A673 (cell line): ENCODE results near the gene ACAT2.

Source experiments
- EZH2 ChIP-seq: fragments of 200-600 bp; sonication (generic); IDR thresholded peaks from 2 replicates; pipeline ENCODE4 v1.6.1; 2017; ENCODE audit warnings: borderline replicate concordance, low read depth, mild to moderate bottlenecking, mixed read lengths, antibody characterized with exemption, low read length; ENCODE audit not compliant: poor library complexity, severe bottlenecking
- TF ChIP-seq, protein P1 (sequence below): fragments of 300-800, 200-600 bp; sonication (generic); conservative IDR thresholded peaks from 2 replicates; pipeline ENCODE4 v1.5.1; 2017; ENCODE audit warnings: low read depth, mild to moderate bottlenecking, antibody characterized with exemption, low read length, moderate library complexity, mixed read lengths

DNA sequence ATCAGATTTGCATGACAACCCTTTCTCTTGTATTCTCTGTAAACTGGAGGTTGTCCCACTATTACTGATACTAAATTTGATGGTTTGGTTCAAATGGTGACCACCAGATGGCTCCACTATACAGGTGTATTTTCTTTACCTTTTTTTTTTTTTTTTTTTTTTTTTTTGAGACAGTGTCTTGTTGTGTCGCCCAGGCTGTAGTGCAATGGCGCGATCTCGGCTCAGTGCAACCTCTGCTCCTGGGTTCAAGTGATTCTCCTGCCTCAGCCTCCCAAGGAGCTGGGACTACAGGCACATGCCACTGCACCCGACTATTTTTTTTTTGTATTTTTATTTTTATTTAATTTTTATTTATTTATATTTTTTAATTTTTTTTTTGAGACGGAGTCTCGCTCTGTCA is 41.1 kb upstream of the ACAT2 start:
- TF ChIP-seq, protein P1, sequence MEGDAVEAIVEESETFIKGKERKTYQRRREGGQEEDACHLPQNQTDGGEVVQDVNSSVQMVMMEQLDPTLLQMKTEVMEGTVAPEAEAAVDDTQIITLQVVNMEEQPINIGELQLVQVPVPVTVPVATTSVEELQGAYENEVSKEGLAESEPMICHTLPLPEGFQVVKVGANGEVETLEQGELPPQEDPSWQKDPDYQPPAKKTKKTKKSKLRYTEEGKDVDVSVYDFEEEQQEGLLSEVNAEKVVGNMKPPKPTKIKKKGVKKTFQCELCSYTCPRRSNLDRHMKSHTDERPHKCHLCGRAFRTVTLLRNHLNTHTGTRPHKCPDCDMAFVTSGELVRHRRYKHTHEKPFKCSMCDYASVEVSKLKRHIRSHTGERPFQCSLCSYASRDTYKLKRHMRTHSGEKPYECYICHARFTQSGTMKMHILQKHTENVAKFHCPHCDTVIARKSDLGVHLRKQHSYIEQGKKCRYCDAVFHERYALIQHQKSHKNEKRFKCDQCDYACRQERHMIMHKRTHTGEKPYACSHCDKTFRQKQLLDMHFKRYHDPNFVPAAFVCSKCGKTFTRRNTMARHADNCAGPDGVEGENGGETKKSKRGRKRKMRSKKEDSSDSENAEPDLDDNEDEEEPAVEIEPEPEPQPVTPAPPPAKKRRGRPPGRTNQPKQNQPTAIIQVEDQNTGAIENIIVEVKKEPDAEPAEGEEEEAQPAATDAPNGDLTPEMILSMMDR = peak; percentile 54
- no peak for TF ChIP-seq EZH2
